Vagina (tissue), 2 donors: ENCODE data around the gene EDN1. TPM values are rescaled to one million over a fixed set of nuclear protein-coding genes. Genes with fewer than 3 reads are reported as not detected.

Experiments used
- DNase-seq, 2 donors: peaks; one replicate each; pipeline ENCODE4 v3.0.0-alpha.2; 2017; ENCODE audit errors: extremely low spot score in 2 of 2
- H3K27ac ChIP-seq: fragments of 200-600 bp; sonication (generic); one replicate; pipeline ENCODE4 v1.5.1; 2019
- H3K27me3 ChIP-seq: fragments of 200-600 bp; sonication (generic); one replicate; pipeline ENCODE4 v1.5.1; 2019
- H3K36me3 ChIP-seq, 2 donors: fragments of 200-600 bp; sonication (generic); one replicate each; pipeline ENCODE4 v1.5.1; 2017 to 2019
- H3K4me1 ChIP-seq: fragments of 200-600 bp; sonication (generic); one replicate; pipeline ENCODE4 v1.5.1; 2019
- H3K4me3 ChIP-seq, 2 donors: fragments of 200-600 bp; sonication (generic); 1 replicate in 1 of 2; 2 replicates in 1 of 2; pipeline ENCODE4 v1.5.1; 2016 to 2019
- H3K9me3 ChIP-seq: fragments of 200-600 bp; sonication (generic); one replicate; pipeline ENCODE4 v1.5.1; 2019
- POLR2A ChIP-seq, 2 donors: fragments of 450-650 bp; IDR thresholded peaks; one replicate each; pipeline ENCODE4 v1.6.1; 2017; ENCODE audit warnings: antibody characterized with exemption in 2 of 2, mild to moderate bottlenecking in 2 of 2, moderate library complexity in 2 of 2
- POLR2AphosphoS5 ChIP-seq, 2 donors: sonication (generic); formaldehyde crosslinking; IDR thresholded peaks; one replicate each; pipeline ENCODE4 v1.9.0; 2017; ENCODE audit warnings: antibody characterized with exemption in 2 of 2, mild to moderate bottlenecking in 2 of 2, low read depth in 1 of 2; ENCODE audit not compliant: insufficient read depth in 1 of 2
- intact Hi-C: fragments of 100-400 bp; cut with DNase I; formaldehyde crosslinking; loops from one replicate; pipeline ENCODE4 v1.15.1; 2023
- total RNA-seq: library from RNA; depleted of rRNA; stranded (reverse); fragments of >200 nt; gene quantifications from one replicate; pipeline ENCODE4 v1.2.3, GENCODE V29; 2016
- TF ChIP-seq, protein P1 (sequence below), 3 experiments: fragments of 450-650 bp in 2 of 3; fragments of 200-600 bp in 1 of 3; sonication (generic) in 1 of 3; IDR thresholded peaks; one replicate each; pipeline ENCODE4 v1.5.1; 2017 to 2019; ENCODE audit warnings: antibody characterized with exemption in 3 of 3, mild to moderate bottlenecking in 2 of 3, moderate library complexity in 2 of 3

Gene EDN1
- total RNA-seq, 1 donor from 2014 or later, result 7.1 TPM

DNA sequence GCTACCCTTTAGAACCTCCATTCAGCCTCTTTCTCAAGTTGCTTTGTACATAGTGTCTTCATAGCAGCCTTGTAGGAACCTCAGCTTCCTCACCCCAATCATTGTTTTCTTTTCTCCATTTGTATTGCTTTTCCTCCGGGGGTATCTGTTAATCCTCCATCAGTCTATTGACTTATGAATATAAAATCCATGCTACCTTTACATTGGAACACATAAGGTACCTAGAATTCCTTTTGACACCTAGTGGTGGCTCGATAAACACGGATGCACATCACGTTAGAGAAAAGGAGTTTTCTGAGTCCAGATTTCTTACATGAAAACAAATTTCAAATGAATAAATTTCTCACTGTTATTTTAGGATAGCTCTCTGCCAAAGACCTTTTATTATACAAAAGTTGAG, 6.3 kb upstream of the EDN1 start:
- intact Hi-C loops, result no loop called here
- H3K4me1 ChIP-seq, result peaks cover 15% of the 10 kb centered on the region
- no peak for TF ChIP-seq POLR2AphosphoS5 (IDR thresholded peaks at IDR 0.05; ENCODE audit: insufficient read depth in 1 of 2, low read depth in 1 of 2)
- H3K27me3 ChIP-seq, result no peaks in the 10 kb centered on the region
- no peak for DNase-seq
- H3K4me3 ChIP-seq, result no peak overlapping the region
- H3K27ac ChIP-seq, result no peak overlapping the region
- H3K36me3 ChIP-seq, result no peaks in the 10 kb centered on the region
- no peaks in the 10 kb centered on the region for H3K9me3 ChIP-seq

DNA sequence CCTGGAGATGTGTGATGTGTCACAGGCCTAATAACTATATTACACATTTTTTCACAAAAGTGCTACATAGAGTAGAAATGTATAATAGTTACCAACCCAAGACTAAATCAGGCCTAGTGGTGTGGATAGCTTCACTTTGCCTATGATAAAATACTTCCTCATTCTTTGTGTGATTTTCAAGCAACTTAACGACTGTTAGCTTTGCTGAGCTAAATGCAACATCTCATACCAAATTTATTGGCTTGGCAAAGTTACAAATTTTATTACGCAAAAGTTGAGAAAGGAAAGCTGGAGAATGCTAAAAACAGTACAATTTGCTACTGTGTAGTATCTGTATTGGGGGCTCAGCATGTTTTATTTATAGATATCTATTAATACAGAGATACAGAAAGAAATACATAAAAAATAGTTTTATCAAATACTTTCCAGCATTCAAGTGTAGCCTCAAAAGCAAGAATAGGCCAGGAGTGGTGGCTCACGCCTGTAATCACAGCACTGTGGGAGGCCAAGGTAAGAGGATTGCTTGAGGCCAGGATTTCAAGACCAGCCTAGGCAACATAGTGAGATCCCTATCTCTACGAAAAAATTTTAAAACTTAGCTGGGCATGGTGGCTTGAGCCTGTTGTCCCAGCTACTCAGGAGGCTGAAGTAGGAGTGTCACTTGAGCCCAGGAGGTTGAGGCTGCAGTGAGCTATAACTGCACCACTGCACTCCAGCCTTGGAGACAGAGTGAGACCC, 3.6 kb upstream of the EDN1 start:
- DNase-seq, result no peak
- Histone ChIP-seq H3K36me3 (no peaks in the 10 kb centered on the region), H3K4me1 (peaks cover 18% of the 10 kb centered on the region), H3K9me3 (no peaks in the 10 kb centered on the region), H3K27me3 (no peaks in the 10 kb centered on the region), H3K4me3 (no peak overlapping the region), H3K27ac (no peak overlapping the region)
- TF ChIP-seq POLR2A (IDR thresholded peaks at IDR 0.05), result no peak
- no peak for TF ChIP-seq POLR2AphosphoS5 (IDR thresholded peaks at IDR 0.05; ENCODE audit: insufficient read depth in 1 of 2, low read depth in 1 of 2)
- TF ChIP-seq, protein P1, sequence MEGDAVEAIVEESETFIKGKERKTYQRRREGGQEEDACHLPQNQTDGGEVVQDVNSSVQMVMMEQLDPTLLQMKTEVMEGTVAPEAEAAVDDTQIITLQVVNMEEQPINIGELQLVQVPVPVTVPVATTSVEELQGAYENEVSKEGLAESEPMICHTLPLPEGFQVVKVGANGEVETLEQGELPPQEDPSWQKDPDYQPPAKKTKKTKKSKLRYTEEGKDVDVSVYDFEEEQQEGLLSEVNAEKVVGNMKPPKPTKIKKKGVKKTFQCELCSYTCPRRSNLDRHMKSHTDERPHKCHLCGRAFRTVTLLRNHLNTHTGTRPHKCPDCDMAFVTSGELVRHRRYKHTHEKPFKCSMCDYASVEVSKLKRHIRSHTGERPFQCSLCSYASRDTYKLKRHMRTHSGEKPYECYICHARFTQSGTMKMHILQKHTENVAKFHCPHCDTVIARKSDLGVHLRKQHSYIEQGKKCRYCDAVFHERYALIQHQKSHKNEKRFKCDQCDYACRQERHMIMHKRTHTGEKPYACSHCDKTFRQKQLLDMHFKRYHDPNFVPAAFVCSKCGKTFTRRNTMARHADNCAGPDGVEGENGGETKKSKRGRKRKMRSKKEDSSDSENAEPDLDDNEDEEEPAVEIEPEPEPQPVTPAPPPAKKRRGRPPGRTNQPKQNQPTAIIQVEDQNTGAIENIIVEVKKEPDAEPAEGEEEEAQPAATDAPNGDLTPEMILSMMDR (IDR thresholded peaks at IDR 0.05), result no peak
- intact Hi-C loops, result no loop called here

DNA sequence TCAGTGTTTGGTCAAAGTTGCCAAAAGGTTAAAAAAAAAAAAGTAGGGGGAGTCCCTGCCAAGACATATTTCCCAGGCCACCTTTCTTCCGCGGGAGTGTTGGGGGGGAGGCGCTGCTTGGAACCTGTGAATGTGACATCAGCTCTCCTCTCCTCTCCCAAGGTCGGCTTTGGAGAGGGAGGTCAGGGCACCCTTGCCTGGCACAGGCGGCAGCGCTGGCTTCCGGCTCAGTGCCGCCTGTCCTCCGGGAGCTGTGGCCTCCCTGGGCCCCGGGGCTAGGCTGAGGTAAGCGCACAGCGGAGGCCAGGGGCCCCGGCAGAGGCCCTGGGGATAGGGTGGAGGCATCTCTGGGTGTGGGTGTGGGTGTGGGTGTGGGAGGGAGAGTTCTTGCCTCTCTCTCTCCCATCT, 1.9 kb upstream of the EDN1 start:
- H3K4me1 ChIP-seq, result peaks cover 18% of the 10 kb centered on the region
- no peaks in the 10 kb centered on the region for H3K36me3 ChIP-seq
- no peaks in the 10 kb centered on the region for H3K27me3 ChIP-seq
- intact Hi-C loops, result no loop called here
- DNase-seq, result no peak
- no peak overlapping the region for H3K27ac ChIP-seq
- H3K9me3 ChIP-seq, result no peaks in the 10 kb centered on the region
- peak overlapping the region in 1 of 2 donors; percentile 20 for H3K4me3 ChIP-seq
- TF ChIP-seq, protein P1 (IDR thresholded peaks at IDR 0.05), result no peak
- no peak for TF ChIP-seq POLR2AphosphoS5 (IDR thresholded peaks at IDR 0.05; ENCODE audit: insufficient read depth in 1 of 2, low read depth in 1 of 2)
- TF ChIP-seq POLR2A (IDR thresholded peaks at IDR 0.05), result no peak

DNA sequence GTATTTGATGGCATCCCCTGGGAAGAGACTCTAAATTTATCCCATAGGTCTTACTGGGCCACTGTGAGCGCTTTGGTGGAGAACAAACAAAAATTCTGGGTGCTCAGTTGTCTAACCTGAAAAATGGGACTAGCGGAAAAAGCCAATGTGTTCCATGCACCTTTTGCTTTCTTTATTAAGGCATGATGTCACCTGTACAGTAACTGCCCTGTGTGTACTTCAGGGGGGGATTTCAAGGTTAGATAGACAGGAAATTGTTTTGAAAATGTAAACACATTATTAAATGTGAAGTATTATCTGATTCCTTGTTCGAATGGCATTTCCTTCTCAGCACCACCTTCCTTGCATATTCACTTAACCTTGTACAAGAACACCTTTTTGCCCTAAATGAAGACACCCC, 1.2 kb upstream of the EDN1 start:
- Histone ChIP-seq H3K36me3 (no peaks in the 10 kb centered on the region), H3K4me3 (no peak overlapping the region), H3K4me1 (peaks cover 18% of the 10 kb centered on the region), H3K27me3 (no peaks in the 10 kb centered on the region), H3K9me3 (no peaks in the 10 kb centered on the region), H3K27ac (no peak overlapping the region)
- intact Hi-C loops, result no loop called here
- no peak for TF ChIP-seq POLR2AphosphoS5 (IDR thresholded peaks at IDR 0.05; ENCODE audit: insufficient read depth in 1 of 2, low read depth in 1 of 2)
- TF ChIP-seq, protein P1 (IDR thresholded peaks at IDR 0.05), result no peak
- TF ChIP-seq POLR2A (IDR thresholded peaks at IDR 0.05), result no peak
- no peak for DNase-seq

DNA sequence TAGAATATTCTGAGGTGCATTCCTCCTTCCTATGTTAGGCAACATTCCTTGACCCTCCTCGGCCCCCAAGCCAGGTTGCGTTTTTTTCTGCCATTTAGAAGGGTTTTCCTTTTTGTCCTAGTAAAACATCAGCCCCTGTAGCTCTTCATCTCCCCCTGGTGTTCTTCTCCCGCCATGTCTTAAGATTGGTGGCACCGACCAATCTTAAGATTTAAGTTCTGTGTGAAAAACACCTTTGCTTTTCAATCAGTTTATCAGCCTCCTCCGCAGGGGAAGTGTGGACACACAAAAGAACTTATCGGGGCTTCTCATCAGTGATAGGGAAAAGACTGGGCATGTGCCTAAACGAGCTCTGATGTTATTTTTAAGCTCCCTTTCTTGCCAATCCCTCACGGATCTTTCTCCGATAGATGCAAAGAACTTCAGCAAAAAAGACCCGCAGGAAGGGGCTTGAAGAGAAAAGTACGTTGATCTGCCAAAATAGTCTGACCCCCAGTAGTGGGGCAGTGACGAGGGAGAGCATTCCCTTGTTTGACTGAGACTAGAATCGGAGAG, 719 bp upstream of the EDN1 start:
- H3K4me3 ChIP-seq, result peak overlapping the region; percentile 45 to 47
- intact Hi-C loops, result no loop called here
- TF ChIP-seq, protein P1 (IDR thresholded peaks at IDR 0.05), result peak; percentile 27 to 69 (median 48)
- no peak for TF ChIP-seq POLR2A (IDR thresholded peaks at IDR 0.05)
- no peaks in the 10 kb centered on the region for H3K36me3 ChIP-seq
- H3K4me1 ChIP-seq, result peaks cover 18% of the 10 kb centered on the region
- H3K9me3 ChIP-seq, result no peaks in the 10 kb centered on the region
- no peaks in the 10 kb centered on the region for H3K27me3 ChIP-seq
- no peak for DNase-seq
- H3K27ac ChIP-seq, result peak overlapping the region; percentile 58
